HUES64 (cell line): ENCODE results near the gene L2HGDH.

Source experiments
- H3K27ac ChIP-seq: 2 replicates; pipeline ENCODE4 v1.7.0; 2013; ENCODE audit warnings: low read depth, low read length, inconsistent platforms
- H3K27me3 ChIP-seq: 2 replicates; pipeline ENCODE4 v1.6.1; 2013; ENCODE audit warnings: mild to moderate bottlenecking, low read length; ENCODE audit not compliant: insufficient read depth
- H3K36me3 ChIP-seq: 2 replicates; pipeline ENCODE4 v1.6.1; 2013; ENCODE audit warnings: mild to moderate bottlenecking, low read length; ENCODE audit not compliant: insufficient read depth
- H3K4me1 ChIP-seq: 2 replicates; pipeline ENCODE4 v1.6.1; 2013; ENCODE audit warnings: mild to moderate bottlenecking, low read length, moderate library complexity; ENCODE audit not compliant: insufficient read depth
- H3K4me3 ChIP-seq: 2 replicates; pipeline ENCODE4 v1.5.1; 2013; ENCODE audit warnings: mild to moderate bottlenecking, low read length, moderate library complexity
- H3K9ac ChIP-seq: 2 replicates; pipeline ENCODE4 v1.6.1; 2013; ENCODE audit warnings: mild to moderate bottlenecking, low read depth, low read length
- H3K9me3 ChIP-seq: 2 replicates; pipeline ENCODE4 v1.6.1; 2013; ENCODE audit warnings: low read depth, low read length; ENCODE audit not compliant: insufficient read depth
- WGBS: fragments of 150-250, 120-280 bp; methylation state at CpG from one replicate; pipeline ENCODE4 v1.1.7; 2013; ENCODE audit warnings: missing lambda C conversion rate; 5-methylcytosine and 5-hydroxymethylcytosine counted together

The L2HGDH gene

GRCh38 chr14:50228313-50228712 is 83.7 kb downstream of the L2HGDH start:
- peaks cover 6% of the 10 kb centered on the region; the same call in 1 of the 2 replicates for H3K9me3 ChIP-seq
- no peak overlapping the region for H3K27ac ChIP-seq
- H3K36me3 ChIP-seq = no peaks in the 10 kb centered on the region
- 97% methylated on average over 2 of the region's 2 CpGs for WGBS
- peaks cover 25% of the 10 kb centered on the region for H3K4me1 ChIP-seq
- H3K9ac ChIP-seq = no peak overlapping the region
- peaks cover 8% of the 10 kb centered on the region; the same call in 1 of the 2 replicates for H3K27me3 ChIP-seq
- H3K4me3 ChIP-seq = no peak overlapping the region

GRCh38 chr14:50225974-50226297 is 86.1 kb downstream of the L2HGDH start:
- no peak overlapping the region for H3K27ac ChIP-seq
- no peak overlapping the region for H3K4me3 ChIP-seq
- 50% methylated on average over 5 of the region's 5 CpGs for WGBS
- H3K4me1 ChIP-seq = peaks cover 34% of the 10 kb centered on the region
- H3K36me3 ChIP-seq = no peaks in the 10 kb centered on the region
- no peaks in the 10 kb centered on the region for H3K27me3 ChIP-seq
- H3K9ac ChIP-seq = no peak overlapping the region
- H3K9me3 ChIP-seq = peaks cover 6% of the 10 kb centered on the region; the same call in 1 of the 2 replicates

GRCh38 chr14:50225067-50225973 is 86.7 kb downstream of the L2HGDH start:
- H3K4me1 ChIP-seq = peaks cover 31% of the 10 kb centered on the region

GRCh38 chr14:50222055-50222613 is 89.9 kb downstream of the L2HGDH start:
- 0 out of 2 replicates have a peak overlapping the region, but pooled peaks have one; percentile 35 for H3K9ac ChIP-seq
- H3K36me3 ChIP-seq = no peaks in the 10 kb centered on the region
- peaks cover 23% of the 10 kb centered on the region for H3K4me1 ChIP-seq
- H3K4me3 ChIP-seq = no peak overlapping the region
- no peaks in the 10 kb centered on the region for H3K27me3 ChIP-seq
- no peaks in the 10 kb centered on the region for H3K9me3 ChIP-seq
- 91% methylated on average over 1 of the region's 1 CpG for WGBS
- no peak overlapping the region for H3K27ac ChIP-seq

More at GRCh38 chr14:50225067-50225973, 86.7 kb downstream of the L2HGDH start:
- H3K27me3 ChIP-seq = no peaks in the 10 kb centered on the region
- H3K9me3 ChIP-seq = peaks cover 6% of the 10 kb centered on the region; the same call in 1 of the 2 replicates
- no peak overlapping the region; the same call in 1 of the 2 replicates for H3K27ac ChIP-seq
- H3K36me3 ChIP-seq = no peaks in the 10 kb centered on the region
- WGBS = 83% methylated on average over 5 of the region's 5 CpGs
- no peak overlapping the region for H3K4me3 ChIP-seq
- no peak overlapping the region for H3K9ac ChIP-seq

GRCh38 chr14:50218501-50218900 is 93.5 kb downstream of the L2HGDH start:
- Histone ChIP-seq H3K27me3 (no peaks in the 10 kb centered on the region), H3K9me3 (no peaks in the 10 kb centered on the region), H3K27ac (no peak overlapping the region)

GRCh38 chr14:50215416-50215815 is 96.6 kb downstream of the L2HGDH start:
- H3K36me3 ChIP-seq = no peaks in the 10 kb centered on the region
- H3K27me3 ChIP-seq = no peaks in the 10 kb centered on the region
- no peak overlapping the region for H3K4me3 ChIP-seq
- WGBS = 95% methylated on average over 1 of the region's 2 CpGs
- no peaks in the 10 kb centered on the region; the same call in 1 of the 2 replicates for H3K4me1 ChIP-seq
- no peaks in the 10 kb centered on the region for H3K9me3 ChIP-seq
- no peak overlapping the region for H3K9ac ChIP-seq
- H3K27ac ChIP-seq = no peak overlapping the region

More at GRCh38 chr14:50218501-50218900, 93.5 kb downstream of the L2HGDH start:
- no peak overlapping the region for H3K4me3 ChIP-seq
- WGBS = 97% methylated on average over 5 of the region's 5 CpGs
- H3K36me3 ChIP-seq = no peaks in the 10 kb centered on the region
- no peak overlapping the region for H3K9ac ChIP-seq
- peaks cover 8% of the 10 kb centered on the region for H3K4me1 ChIP-seq

- H3K36me3 ChIP-seq = no peaks in the 10 kb centered on the region
Observed at GRCh38 chr14:50213795-50214194, 98.2 kb downstream of the L2HGDH start.

GRCh38 chr14:50212726-50213125 is 99.3 kb downstream of the L2HGDH start:
- 67% methylated on average over 3 of the region's 3 CpGs for WGBS
- H3K9me3 ChIP-seq = no peaks in the 10 kb centered on the region
- H3K27me3 ChIP-seq = no peaks in the 10 kb centered on the region
- H3K36me3 ChIP-seq = no peaks in the 10 kb centered on the region
- H3K4me1 ChIP-seq = no peaks in the 10 kb centered on the region; the same call in 1 of the 2 replicates
- no peak overlapping the region for H3K27ac ChIP-seq
- no peak overlapping the region for H3K4me3 ChIP-seq
- H3K9ac ChIP-seq = no peak overlapping the region

More at GRCh38 chr14:50213795-50214194, 98.2 kb downstream of the L2HGDH start:
- Histone ChIP-seq H3K4me1 (no peaks in the 10 kb centered on the region; the same call in 1 of the 2 replicates), H3K27ac (no peak overlapping the region), H3K27me3 (no peaks in the 10 kb centered on the region), H3K9me3 (no peaks in the 10 kb centered on the region), H3K9ac (no peak overlapping the region), H3K4me3 (no peak overlapping the region)
- WGBS = no CpG with 5 or more reads among the region's 2 CpGs

- H3K9me3 ChIP-seq = no peaks in the 10 kb centered on the region
- H3K27me3 ChIP-seq = no peaks in the 10 kb centered on the region
- no peaks in the 10 kb centered on the region for H3K36me3 ChIP-seq
- 83% methylated on average over 1 of the region's 1 CpG for WGBS
- H3K4me1 ChIP-seq = no peaks in the 10 kb centered on the region
- no peak overlapping the region for H3K27ac ChIP-seq
- no peak overlapping the region for H3K9ac ChIP-seq
- H3K4me3 ChIP-seq = no peak overlapping the region
Observed at GRCh38 chr14:50210074-50210473, 102.0 kb downstream of the L2HGDH start.

- H3K27ac ChIP-seq = no peak overlapping the region
- no peaks in the 10 kb centered on the region for H3K9me3 ChIP-seq
- no peaks in the 10 kb centered on the region for H3K4me1 ChIP-seq
- no peak overlapping the region for H3K4me3 ChIP-seq
- peaks cover 30% of the 10 kb centered on the region for H3K36me3 ChIP-seq
- 99% methylated on average over 2 of the region's 2 CpGs for WGBS
- H3K9ac ChIP-seq = no peak overlapping the region
- no peaks in the 10 kb centered on the region for H3K27me3 ChIP-seq
Observed at GRCh38 chr14:50198499-50198898, 113.5 kb downstream of the L2HGDH start.

GRCh38 chr14:50191499-50191898 is 120.5 kb downstream of the L2HGDH start:
- no peaks in the 10 kb centered on the region for H3K4me1 ChIP-seq
- 94% methylated on average over 1 of the region's 1 CpG for WGBS
- H3K36me3 ChIP-seq = peaks cover 3% of the 10 kb centered on the region; the same call in 1 of the 2 replicates
- H3K27me3 ChIP-seq = no peaks in the 10 kb centered on the region
- H3K9me3 ChIP-seq = no peaks in the 10 kb centered on the region
- H3K27ac ChIP-seq = no peak overlapping the region
- H3K4me3 ChIP-seq = no peak overlapping the region
- no peak overlapping the region for H3K9ac ChIP-seq
